Caco-2 (cell line): Measurements from ENCODE around the gene RNF167. TPM values are rescaled to one million over a fixed set of nuclear protein-coding genes. Genes with fewer than 3 reads are reported as not detected.

ENCODE experiments used
- BruUV-seq: library from RNA; stranded (reverse); fragments of 400-500 nt; replicated peaks from 2 replicates; lab custom pipeline; 2021; lab: Mats Ljungman, UMichigan
- CTCF ChIA-PET: fragments of 300-600 bp; sonication (Branson Sonifier 250); formaldehyde crosslinking; loops from one replicate; lab custom pipeline; 2022; ENCODE audit warnings: antibody characterized with exemption; lab: Charles Lee
- POLR2A ChIA-PET: fragments of 300-600 bp; sonication (Branson Sonifier 250); formaldehyde crosslinking; loops from one replicate; lab custom pipeline; 2022; ENCODE audit warnings: antibody characterized with exemption; lab: Charles Lee
- DNase-seq, 2 experiments: peaks; one replicate each; pipeline versions ENCODE4 v3.0.0 to v3.0.0-alpha.2; 2020 to 2022
- H3K27me3 ChIP-seq: replicated peaks from 2 replicates; pipeline ENCODE4 v1.6.0; 2011; ENCODE audit warnings: low read length; ENCODE audit not compliant: control insufficient read depth, insufficient read depth
- H3K36me3 ChIP-seq: 2 replicates; pipeline ENCODE4 v1.5.1; 2011; ENCODE audit warnings: low read length; ENCODE audit not compliant: control insufficient read depth, insufficient read depth
- H3K4me1 ChIP-seq: fragments of 250-450 bp; sonication (Bioruptor Pico); 2 replicates; pipeline ENCODE4 v1.5.1; 2020; ENCODE audit warnings: mild to moderate bottlenecking
- H3K4me3 ChIP-seq: 2 replicates; pipeline ENCODE4 v1.5.1; 2011; ENCODE audit warnings: low read depth, mild to moderate bottlenecking, control low read depth, low read length
- H3K9me3 ChIP-seq: fragments of 250-450 bp; sonication (Bioruptor Pico); 2 replicates; pipeline ENCODE4 v1.5.1; 2020; ENCODE audit warnings: mild to moderate bottlenecking, moderate library complexity
- H3K27ac Mint-ChIP-seq: one replicate; pipeline ENCODE4 v1.8.0; 2022; ENCODE audit warnings: mixed read lengths; ENCODE audit not compliant: unreplicated experiment
- H3K27me3 Mint-ChIP-seq: one replicate; pipeline ENCODE4 v1.8.0; 2022; ENCODE audit warnings: mixed read lengths; ENCODE audit not compliant: insufficient read depth, unreplicated experiment
- H3K36me3 Mint-ChIP-seq: one replicate; pipeline ENCODE4 v1.8.0; 2022; ENCODE audit warnings: mild to moderate bottlenecking, mixed read lengths; ENCODE audit not compliant: insufficient read depth, unreplicated experiment
- H3K4me1 Mint-ChIP-seq: one replicate; pipeline ENCODE4 v1.8.0; 2022; ENCODE audit warnings: low read depth, mixed read lengths; ENCODE audit not compliant: unreplicated experiment
- H3K4me3 Mint-ChIP-seq: one replicate; pipeline ENCODE4 v1.8.0; 2022; ENCODE audit warnings: mild to moderate bottlenecking, moderate library complexity, mixed read lengths; ENCODE audit not compliant: unreplicated experiment
- H3K9me3 Mint-ChIP-seq: one replicate; pipeline ENCODE4 v1.8.0; 2022; ENCODE audit warnings: mixed read lengths; ENCODE audit not compliant: unreplicated experiment
- CTCF ChIP-seq, 2 experiments: fragments of 200-600 bp in 1 of 2; IDR thresholded peaks; 1 replicate in 1 of 2; 2 replicates in 1 of 2; pipeline versions ENCODE4 v1.5.1 to v1.8.0; 2011 to 2022; ENCODE audit warnings: antibody characterized with exemption in 1 of 2, control low read depth in 1 of 2, inconsistent platforms in 1 of 2, low read depth in 1 of 2, low read length in 1 of 2, mild to moderate bottlenecking in 1 of 2, moderate library complexity in 1 of 2; ENCODE audit not compliant: insufficient read depth in 1 of 2, severe bottlenecking in 1 of 2, unreplicated experiment in 1 of 2
- intact Hi-C: fragments of 100-400 bp; cut with micrococcal nuclease; formaldehyde crosslinking; loops from one replicate; pipeline ENCODE4 v1.10.0; 2022; ENCODE audit not compliant: unreplicated experiment
- total RNA-seq: library from RNA; stranded (reverse); gene quantifications from 2 replicates; pipeline ENCODE4 v1.2.3, GENCODE V29; 2022

The RNF167 gene
- total RNA-seq, 1 experiment from 2014 or later, result 60.9 TPM

DNA sequence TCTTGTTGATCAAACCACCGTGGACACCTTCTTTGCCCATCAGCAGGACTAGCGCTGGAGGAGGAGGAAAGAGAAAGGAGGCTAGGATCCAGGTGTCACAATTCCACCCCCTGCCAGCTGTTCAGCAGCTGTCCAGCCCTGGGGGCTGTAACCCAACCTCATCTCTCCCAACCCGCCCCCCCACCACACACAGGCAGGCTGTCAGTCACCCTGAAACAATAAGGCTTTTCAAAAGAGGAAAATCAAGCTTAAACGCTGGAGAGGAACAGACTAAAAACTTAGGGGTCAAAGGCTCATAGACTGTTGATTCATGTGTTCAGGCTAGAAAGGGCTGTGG lies 5.8 kb downstream of the RNF167 start:
- Mint-ChIP-seq H3K9me3 (no peaks in the 10 kb centered on the region), H3K27ac (peak overlapping the region; percentile 87)
- POLR2A ChIA-PET, result no interaction called here

DNA sequence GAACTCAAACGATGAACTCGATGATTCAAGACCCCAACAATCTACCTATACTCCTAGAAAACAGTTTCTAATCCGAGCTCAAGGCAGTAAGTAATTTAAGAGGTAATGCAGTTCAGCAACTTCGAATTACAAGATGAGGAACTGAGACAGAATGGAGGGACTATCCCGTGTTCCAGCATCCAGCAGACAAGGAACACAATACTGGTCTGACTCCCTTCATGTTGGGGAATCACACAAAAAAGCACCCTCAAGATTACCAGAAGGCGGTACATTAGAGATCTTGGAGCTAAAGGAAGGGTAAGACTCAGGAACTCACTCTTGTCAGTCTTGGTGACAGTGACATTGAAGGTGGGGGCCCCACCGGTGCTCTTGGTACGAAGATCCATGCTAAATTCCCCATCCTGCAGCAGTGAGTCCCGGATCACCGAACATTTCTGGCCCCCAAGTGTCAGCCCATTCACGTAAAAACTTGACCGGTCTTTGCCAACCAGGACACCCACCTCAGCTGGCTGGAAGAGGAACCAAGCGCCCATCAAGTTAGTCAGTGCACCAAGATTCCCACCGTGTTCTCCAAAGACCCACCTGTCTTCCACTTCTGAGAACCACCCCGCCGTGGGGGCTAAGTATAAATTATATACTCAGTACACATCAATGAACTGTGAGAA lies 6.4 kb downstream of the RNF167 start:
- no peaks in the 10 kb centered on the region for H3K27me3 Mint-ChIP-seq
- Histone ChIP-seq H3K4me3 (peak overlapping the region; percentile 97), H3K36me3 (no peaks in the 10 kb centered on the region; the same call in 1 of the 2 replicates), H3K9me3 (no peaks in the 10 kb centered on the region), H3K4me1 (peaks cover 11% of the 10 kb centered on the region), H3K27me3 (no peaks in the 10 kb centered on the region)
- ChIA-PET POLR2A (no interaction called here), CTCF (interaction anchor here (0.8 kb wide), 1 partner anchor 21 kb away, joined by 3 read pairs; the partner anchor contains the start of gene SPAG7)
- peaks cover 43% of the 10 kb centered on the region for H3K36me3 Mint-ChIP-seq
- intact Hi-C loops, result no loop called here
- DNase-seq, result no peak
- H3K4me3 Mint-ChIP-seq, result peak overlapping the region; percentile 85
- H3K27ac Mint-ChIP-seq, result peak overlapping the region; percentile 87
- TSS peak; percentile 56 for BruUV-seq
- TF ChIP-seq CTCF (IDR thresholded peaks at IDR 0.05; ENCODE audit: insufficient read depth in 1 of 2, low read depth in 1 of 2, low read length in 1 of 2, severe bottlenecking in 1 of 2, unreplicated experiment in 1 of 2), result no peak
- H3K4me1 Mint-ChIP-seq, result peaks cover 9% of the 10 kb centered on the region
- no peaks in the 10 kb centered on the region for H3K9me3 Mint-ChIP-seq

More for the DNA sequence above, 5.8 kb downstream of the RNF167 start:
- no peak for DNase-seq
- Mint-ChIP-seq H3K36me3 (peaks cover 43% of the 10 kb centered on the region), H3K27me3 (no peaks in the 10 kb centered on the region), H3K4me3 (peak overlapping the region; percentile 85), H3K4me1 (peaks cover 8% of the 10 kb centered on the region)
- H3K27me3 ChIP-seq, result no peaks in the 10 kb centered on the region
- intact Hi-C loops, result no loop called here
- H3K36me3 ChIP-seq, result no peaks in the 10 kb centered on the region; the same call in 1 of the 2 replicates
- 0 out of 2 replicates have a peak, but pooled peaks cover 7% of the 10 kb centered on the region for H3K4me1 ChIP-seq
- CTCF ChIA-PET, result no interaction called here
- no peak overlapping the region for H3K4me3 ChIP-seq
- no peak for TF ChIP-seq CTCF (IDR thresholded peaks at IDR 0.05; ENCODE audit: insufficient read depth in 1 of 2, low read depth in 1 of 2, low read length in 1 of 2, severe bottlenecking in 1 of 2, unreplicated experiment in 1 of 2)
- BruUV-seq, result no TSS peak
- no peaks in the 10 kb centered on the region for H3K9me3 ChIP-seq

- intact Hi-C loops, result no loop called here
- CTCF ChIA-PET, result interaction anchor here (0.8 kb wide), 1 partner anchor 20 kb away, joined by 3 read pairs; the partner anchor contains the start of gene SPAG7
These were observed 6.9 kb downstream of the RNF167 start for GRCh38 chr17:4947010-4947410.

More at GRCh38 chr17:4947010-4947410, 6.9 kb downstream of the RNF167 start:
- POLR2A ChIA-PET, result no interaction called here
- no peaks in the 10 kb centered on the region for H3K9me3 Mint-ChIP-seq
- Histone ChIP-seq H3K27me3 (no peaks in the 10 kb centered on the region), H3K4me3 (peak overlapping the region; percentile 97), H3K4me1 (peaks cover 15% of the 10 kb centered on the region), H3K9me3 (no peaks in the 10 kb centered on the region), H3K36me3 (no peaks in the 10 kb centered on the region; the same call in 1 of the 2 replicates)
- DNase-seq, result no peak
- H3K4me3 Mint-ChIP-seq, result peak overlapping the region; percentile 85
- peaks cover 43% of the 10 kb centered on the region for H3K36me3 Mint-ChIP-seq
- H3K4me1 Mint-ChIP-seq, result peaks cover 10% of the 10 kb centered on the region
- BruUV-seq, result no TSS peak
- no peak for TF ChIP-seq CTCF (IDR thresholded peaks at IDR 0.05; ENCODE audit: insufficient read depth in 1 of 2, low read depth in 1 of 2, low read length in 1 of 2, severe bottlenecking in 1 of 2, unreplicated experiment in 1 of 2)
- H3K27me3 Mint-ChIP-seq, result no peaks in the 10 kb centered on the region
- peak overlapping the region; percentile 87 for H3K27ac Mint-ChIP-seq
